ENCODE data around the gene EBNA1BP2. TPM values are rescaled to one million over a fixed set of nuclear protein-coding genes. Genes with fewer than 3 reads are reported as not detected.

EBNA1BP2 gene
- total and polyA plus RNA-seq, 2 of the 13 experiments (the other 11 are each of a cell fraction or from before 2014, with no cell fraction given): 27.1 to 102 TPM

GRCh38 chr1:43214501-43215444 is 42.7 kb upstream of the EBNA1BP2 start (continued):
- TF ChIP-seq, protein P1, sequence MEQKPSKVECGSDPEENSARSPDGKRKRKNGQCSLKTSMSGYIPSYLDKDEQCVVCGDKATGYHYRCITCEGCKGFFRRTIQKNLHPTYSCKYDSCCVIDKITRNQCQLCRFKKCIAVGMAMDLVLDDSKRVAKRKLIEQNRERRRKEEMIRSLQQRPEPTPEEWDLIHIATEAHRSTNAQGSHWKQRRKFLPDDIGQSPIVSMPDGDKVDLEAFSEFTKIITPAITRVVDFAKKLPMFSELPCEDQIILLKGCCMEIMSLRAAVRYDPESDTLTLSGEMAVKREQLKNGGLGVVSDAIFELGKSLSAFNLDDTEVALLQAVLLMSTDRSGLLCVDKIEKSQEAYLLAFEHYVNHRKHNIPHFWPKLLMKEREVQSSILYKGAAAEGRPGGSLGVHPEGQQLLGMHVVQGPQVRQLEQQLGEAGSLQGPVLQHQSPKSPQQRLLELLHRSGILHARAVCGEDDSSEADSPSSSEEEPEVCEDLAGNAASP (CRISPR knock-in tag; IDR thresholded peaks at IDR 0.05; ENCODE audit: borderline replicate concordance): 0 out of 2 replicates have a peak, but pooled peaks have one; percentile 28
- TF ChIP-seq PAXIP1 (CRISPR knock-in tag; conservative IDR thresholded peaks at IDR 0.05) (peak; percentile 22; the same call in 1 of the 2 replicates), GABPB1 (CRISPR knock-in tag; IDR thresholded peaks at IDR 0.05) (0 out of 2 replicates have a peak, but pooled peaks have one; percentile 27), CEBPB (IDR thresholded peaks at IDR 0.05; ENCODE audit: borderline replicate concordance, low read depth, low read length) (peak; percentile 86), HOXA5 (CRISPR knock-in tag; IDR thresholded peaks at IDR 0.05) (0 out of 2 replicates have a peak, but pooled peaks have one; percentile 28), FLYWCH1 (CRISPR knock-in tag; IDR thresholded peaks at IDR 0.05) (no peak), HDAC2 (CRISPR knock-in tag; IDR thresholded peaks at IDR 0.05) (peak; percentile 45; the same call in 1 of the 2 replicates), ZNF7 (CRISPR knock-in tag; IDR thresholded peaks at IDR 0.05) (peak; percentile 8; the same call in 1 of the 2 replicates), ZBTB20 (CRISPR knock-in tag; IDR thresholded peaks at IDR 0.05; ENCODE audit: borderline replicate concordance, low read depth) (no peak), FOXA3 (CRISPR knock-in tag; IDR thresholded peaks at IDR 0.05) (peak; percentile 54), ZBTB40 (IDR thresholded peaks at IDR 0.05) (no peak), ZBTB40 (CRISPR knock-in tag; IDR thresholded peaks at IDR 0.05) (no peak), HMG20A (CRISPR knock-in tag; IDR thresholded peaks at IDR 0.05; ENCODE audit: borderline replicate concordance) (peak; percentile 74; the same call in 1 of the 2 replicates), ZMYM3 (CRISPR knock-in tag; IDR thresholded peaks at IDR 0.05) (no peak)
